T-helper 1 cell treated with Interleukin-12 subunit alpha and Interleukin-12 subunit beta and Interleukin-4 antibody, amounts not matched to agents 30 μg/mL and 1 μg/mL, for 36 hours (primary cell): Measurements from ENCODE around the gene PADI3.
A peak's percentile ranks its signal among the peaks of the same experiment; 100 is the strongest.

Source experiments
- H3K27ac Mint-ChIP-seq: one replicate; pipeline ENCODE4 v1.8.0; 2021; ENCODE audit warnings: mild to moderate bottlenecking, mixed read lengths
- H3K27me3 Mint-ChIP-seq: one replicate; pipeline ENCODE4 v1.8.0; 2021; ENCODE audit warnings: low read depth, mixed read lengths
- H3K36me3 Mint-ChIP-seq: one replicate; pipeline ENCODE4 v1.8.0; 2021; ENCODE audit warnings: low read depth, mixed read lengths
- H3K4me1 Mint-ChIP-seq: one replicate; pipeline ENCODE4 v1.8.0; 2021; ENCODE audit warnings: low read depth, mixed read lengths
- H3K4me3 Mint-ChIP-seq: one replicate; pipeline ENCODE4 v1.8.0; 2021; ENCODE audit warnings: mild to moderate bottlenecking, moderate library complexity, mixed read lengths
- H3K9me3 Mint-ChIP-seq: one replicate; pipeline ENCODE4 v1.8.0; 2021; ENCODE audit warnings: mixed read lengths

Gene PADI3

GRCh38 chr1:17248781-17249180, at the start of gene PADI3:
Gene PADI3, plus strand, starts transcription at chr1:17249098. Its CDS starts 40 bp downstream, at chr1:17249138.
- Mint-ChIP-seq H3K36me3 (no peaks in the 10 kb centered on the region), H3K4me3 (no peak within 1 kb of the TSS), H3K4me1 (no peaks in the 10 kb centered on the region), H3K27ac (no peak within 1 kb of the TSS), H3K9me3 (no peaks in the 10 kb centered on the region), H3K27me3 (no peaks in the 10 kb centered on the region)

- Mint-ChIP-seq H3K27ac (no peak overlapping the region), H3K4me1 (peaks cover 17% of the 10 kb centered on the region), H3K27me3 (peaks cover 11% of the 10 kb centered on the region), H3K4me3 (no peak overlapping the region), H3K9me3 (no peaks in the 10 kb centered on the region), H3K36me3 (no peaks in the 10 kb centered on the region)
Measured at GRCh38 chr1:17199267-17200044, 49.4 kb upstream of the PADI3 start.

GRCh38 chr1:17200246-17200645, 48.7 kb upstream of the PADI3 start:
- H3K27ac Mint-ChIP-seq, result no peak overlapping the region
- no peaks in the 10 kb centered on the region for H3K9me3 Mint-ChIP-seq
- no peaks in the 10 kb centered on the region for H3K36me3 Mint-ChIP-seq
- peaks cover 17% of the 10 kb centered on the region for H3K4me1 Mint-ChIP-seq
- H3K4me3 Mint-ChIP-seq, result no peak overlapping the region
- H3K27me3 Mint-ChIP-seq, result peaks cover 11% of the 10 kb centered on the region

- H3K4me3 Mint-ChIP-seq, result no peak overlapping the region
- H3K27ac Mint-ChIP-seq, result no peak overlapping the region
- no peaks in the 10 kb centered on the region for H3K36me3 Mint-ChIP-seq
- H3K27me3 Mint-ChIP-seq, result peaks cover 11% of the 10 kb centered on the region
- no peaks in the 10 kb centered on the region for H3K9me3 Mint-ChIP-seq
- peaks cover 17% of the 10 kb centered on the region for H3K4me1 Mint-ChIP-seq
Measured at GRCh38 chr1:17200756-17201155, 48.1 kb upstream of the PADI3 start.

- Mint-ChIP-seq H3K9me3 (no peaks in the 10 kb centered on the region), H3K27me3 (peaks cover 11% of the 10 kb centered on the region), H3K4me1 (peaks cover 17% of the 10 kb centered on the region), H3K4me3 (peak overlapping the region; percentile 61), H3K36me3 (no peaks in the 10 kb centered on the region), H3K27ac (peak overlapping the region; percentile 78)
Measured at GRCh38 chr1:17201201-17202021, 47.5 kb upstream of the PADI3 start.

GRCh38 chr1:17204546-17205440, 44.1 kb upstream of the PADI3 start, which contains the start of gene PADI1:
Gene PADI1, plus strand, starts transcription at chr1:17205128. Its CDS starts 90 bp downstream, at chr1:17205218.
- Mint-ChIP-seq H3K9me3 (no peaks in the 10 kb centered on the region), H3K27ac (no peak within 1 kb of the TSS), H3K4me1 (peaks cover 26% of the 10 kb centered on the region), H3K4me3 (no peak within 1 kb of the TSS), H3K27me3 (peaks cover 11% of the 10 kb centered on the region), H3K36me3 (no peaks in the 10 kb centered on the region)

GRCh38 chr1:17205652-17206051, 43.2 kb upstream of the PADI3 start:
- Mint-ChIP-seq H3K36me3 (no peaks in the 10 kb centered on the region), H3K27me3 (peaks cover 11% of the 10 kb centered on the region), H3K4me3 (no peak overlapping the region), H3K9me3 (no peaks in the 10 kb centered on the region), H3K4me1 (peaks cover 26% of the 10 kb centered on the region), H3K27ac (no peak overlapping the region)

- H3K4me1 Mint-ChIP-seq, result peaks cover 24% of the 10 kb centered on the region
- H3K4me3 Mint-ChIP-seq, result no peak overlapping the region
- no peak overlapping the region for H3K27ac Mint-ChIP-seq
- H3K36me3 Mint-ChIP-seq, result no peaks in the 10 kb centered on the region
- peaks cover 11% of the 10 kb centered on the region for H3K27me3 Mint-ChIP-seq
- no peaks in the 10 kb centered on the region for H3K9me3 Mint-ChIP-seq
Measured at GRCh38 chr1:17206196-17206595, 42.7 kb upstream of the PADI3 start.

GRCh38 chr1:17207046-17207445, 41.9 kb upstream of the PADI3 start:
- Mint-ChIP-seq H3K27ac (no peak overlapping the region), H3K4me1 (peaks cover 16% of the 10 kb centered on the region), H3K4me3 (no peak overlapping the region), H3K9me3 (no peaks in the 10 kb centered on the region), H3K27me3 (peaks cover 11% of the 10 kb centered on the region), H3K36me3 (no peaks in the 10 kb centered on the region)

GRCh38 chr1:17207540-17207939, 41.4 kb upstream of the PADI3 start:
- no peak overlapping the region for H3K4me3 Mint-ChIP-seq
- H3K36me3 Mint-ChIP-seq, result no peaks in the 10 kb centered on the region
- peaks cover 14% of the 10 kb centered on the region for H3K27me3 Mint-ChIP-seq
- H3K9me3 Mint-ChIP-seq, result no peaks in the 10 kb centered on the region
- H3K27ac Mint-ChIP-seq, result no peak overlapping the region
- H3K4me1 Mint-ChIP-seq, result peaks cover 16% of the 10 kb centered on the region

GRCh38 chr1:17207966-17208418, 40.9 kb upstream of the PADI3 start:
- Mint-ChIP-seq H3K4me1 (peaks cover 16% of the 10 kb centered on the region), H3K36me3 (no peaks in the 10 kb centered on the region), H3K27ac (no peak overlapping the region), H3K27me3 (peaks cover 15% of the 10 kb centered on the region), H3K4me3 (no peak overlapping the region), H3K9me3 (no peaks in the 10 kb centered on the region)

GRCh38 chr1:17208546-17208945, 40.4 kb upstream of the PADI3 start:
- Mint-ChIP-seq H3K4me3 (no peak overlapping the region), H3K27me3 (peaks cover 18% of the 10 kb centered on the region), H3K9me3 (no peaks in the 10 kb centered on the region), H3K4me1 (peaks cover 20% of the 10 kb centered on the region), H3K36me3 (no peaks in the 10 kb centered on the region), H3K27ac (no peak overlapping the region)

GRCh38 chr1:17209430-17209829, 39.5 kb upstream of the PADI3 start:
- H3K27ac Mint-ChIP-seq, result no peak overlapping the region
- H3K4me1 Mint-ChIP-seq, result peaks cover 20% of the 10 kb centered on the region
- H3K27me3 Mint-ChIP-seq, result peaks cover 22% of the 10 kb centered on the region

GRCh38 chr1:17210176-17210575, 38.7 kb upstream of the PADI3 start:
- no peaks in the 10 kb centered on the region for H3K36me3 Mint-ChIP-seq
- H3K4me1 Mint-ChIP-seq, result peaks cover 20% of the 10 kb centered on the region
- H3K27ac Mint-ChIP-seq, result no peak overlapping the region
- H3K9me3 Mint-ChIP-seq, result no peaks in the 10 kb centered on the region
- H3K27me3 Mint-ChIP-seq, result peaks cover 24% of the 10 kb centered on the region
- no peak overlapping the region for H3K4me3 Mint-ChIP-seq

More at GRCh38 chr1:17209430-17209829, 39.5 kb upstream of the PADI3 start:
- H3K9me3 Mint-ChIP-seq, result no peaks in the 10 kb centered on the region
- H3K36me3 Mint-ChIP-seq, result no peaks in the 10 kb centered on the region
- no peak overlapping the region for H3K4me3 Mint-ChIP-seq
